ENCODE measurements around the gene LRTM2. TPM values are rescaled to one million over a fixed set of nuclear protein-coding genes. Genes with fewer than 3 reads are reported as not detected.
A peak's percentile ranks its signal among the peaks of the same experiment; 100 is the strongest.

LRTM2 gene
- total RNA-seq, 2 donors from 2014 or later: not detected

DNA sequence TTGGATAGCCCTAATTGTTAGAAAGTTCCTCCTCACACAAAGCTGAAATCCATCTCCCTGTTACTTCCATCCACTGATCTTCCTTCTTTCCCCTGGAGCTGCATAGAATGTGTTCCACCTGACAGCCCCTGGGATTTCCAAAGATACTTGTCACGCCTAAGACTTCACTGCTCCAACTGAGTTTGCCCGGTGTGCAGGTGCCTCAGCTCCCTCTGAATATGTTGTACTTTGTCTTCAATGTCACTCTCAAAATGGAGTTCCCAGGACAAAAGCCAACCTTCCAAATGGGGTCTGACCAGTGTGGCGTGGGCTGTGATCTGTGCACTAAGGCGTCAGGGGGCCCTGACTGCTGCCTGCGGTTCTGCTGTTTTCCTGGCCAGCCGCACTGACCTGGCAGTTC is 55.2 kb downstream of the LRTM2 start:
- Histone ChIP-seq H3K36me3 (no peaks in the 10 kb centered on the region), H3K4me1 (no peaks in the 10 kb centered on the region), H3K4me3 (no peak overlapping the region), H3K9ac (ENCODE audit: low read depth in 2 of 2, low read length in 2 of 2) (no peak overlapping the region), H3K27ac (no peak overlapping the region), H3K9me3 (no peaks in the 10 kb centered on the region), H3K27me3 (no peaks in the 10 kb centered on the region)
- DNase-seq: peak; percentile 3
- intact Hi-C loops (cut with DNase I): no loop called here
- no peak for TF ChIP-seq CTCF (IDR thresholded peaks at IDR 0.05)

DNA sequence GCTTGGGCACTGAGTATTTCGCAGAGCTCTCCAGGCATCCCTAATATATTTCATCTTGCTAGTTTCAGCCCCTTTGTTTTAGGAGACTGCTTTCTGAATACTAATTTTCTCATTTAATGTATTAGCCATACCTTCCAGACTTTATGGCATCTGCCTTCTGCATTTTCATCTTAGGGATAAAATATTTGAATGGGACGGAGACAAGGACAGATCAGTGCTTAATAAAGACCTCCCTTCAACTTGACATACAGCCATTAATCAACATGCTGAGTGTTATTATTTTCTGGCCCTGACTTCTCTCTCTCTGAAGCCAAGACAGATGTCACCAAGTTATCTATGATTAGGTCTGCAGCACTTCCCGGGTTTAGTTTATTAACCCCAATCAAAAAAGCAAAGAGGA is 55.7 kb downstream of the LRTM2 start:
- no peak overlapping the region for H3K27ac ChIP-seq
- H3K36me3 ChIP-seq: no peaks in the 10 kb centered on the region
- H3K4me3 ChIP-seq: no peak overlapping the region
- H3K4me1 ChIP-seq: no peaks in the 10 kb centered on the region
- intact Hi-C loops (cut with DNase I): no loop called here
- DNase-seq: no peak
- no peak for TF ChIP-seq CTCF (IDR thresholded peaks at IDR 0.05)
- no peaks in the 10 kb centered on the region for H3K9me3 ChIP-seq
- H3K9ac ChIP-seq (ENCODE audit: low read depth in 2 of 2, low read length in 2 of 2): no peak overlapping the region
- no peaks in the 10 kb centered on the region for H3K27me3 ChIP-seq

GRCh38 chr12:1877169-1877878 is 57.0 kb downstream of the LRTM2 start:
- Histone ChIP-seq H3K27ac (no peak overlapping the region), H3K36me3 (no peaks in the 10 kb centered on the region), H3K9ac (ENCODE audit: low read depth in 2 of 2, low read length in 2 of 2) (no peak overlapping the region), H3K4me3 (no peak overlapping the region), H3K27me3 (no peaks in the 10 kb centered on the region), H3K9me3 (no peaks in the 10 kb centered on the region), H3K4me1 (no peaks in the 10 kb centered on the region)
- no peak for TF ChIP-seq CTCF (IDR thresholded peaks at IDR 0.05)
- intact Hi-C loops (cut with DNase I): no loop called here
- DNase-seq: no peak

DNA sequence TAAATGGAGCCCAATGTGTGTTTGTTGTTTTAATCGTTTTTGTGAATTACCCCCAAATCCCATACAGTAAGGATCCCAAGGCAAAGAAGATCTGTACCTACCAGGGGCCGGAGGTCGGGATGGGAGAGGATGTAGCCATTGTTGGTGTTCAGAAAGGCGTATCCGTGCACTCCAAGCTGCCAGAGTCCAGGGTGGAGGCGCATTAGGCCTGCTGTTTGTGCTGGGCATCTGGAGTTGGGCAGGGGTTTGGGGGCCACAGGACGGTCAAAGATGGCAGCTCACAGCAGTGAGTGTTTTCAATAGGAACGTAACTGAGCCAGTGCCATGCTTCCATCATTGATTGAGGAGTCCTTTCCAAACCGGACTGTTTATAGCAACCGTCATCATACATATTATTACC is 57.8 kb downstream of the LRTM2 start:
- Histone ChIP-seq H3K4me1 (no peaks in the 10 kb centered on the region), H3K36me3 (no peaks in the 10 kb centered on the region), H3K9ac (ENCODE audit: low read depth in 2 of 2, low read length in 2 of 2) (no peak overlapping the region), H3K27me3 (no peaks in the 10 kb centered on the region), H3K9me3 (no peaks in the 10 kb centered on the region), H3K4me3 (no peak overlapping the region), H3K27ac (no peak overlapping the region)
- intact Hi-C loops (cut with DNase I): no loop called here
- no peak for TF ChIP-seq CTCF (IDR thresholded peaks at IDR 0.05)
- peak; percentile 13 for DNase-seq

GRCh38 chr12:1878695-1879094 is 58.3 kb downstream of the LRTM2 start:
- no peak overlapping the region for H3K4me3 ChIP-seq
- peak; percentile 5 for DNase-seq
- H3K9me3 ChIP-seq: no peaks in the 10 kb centered on the region
- no peak overlapping the region for H3K27ac ChIP-seq
- intact Hi-C loops (cut with DNase I): no loop called here
- no peaks in the 10 kb centered on the region for H3K4me1 ChIP-seq
- H3K36me3 ChIP-seq: no peaks in the 10 kb centered on the region
- no peaks in the 10 kb centered on the region for H3K27me3 ChIP-seq
- TF ChIP-seq CTCF (IDR thresholded peaks at IDR 0.05): no peak
- H3K9ac ChIP-seq (ENCODE audit: low read depth in 2 of 2, low read length in 2 of 2): no peak overlapping the region

Measured in colonic mucosa (tissue), 4 donors.